Globus pallidus (tissue), 1 donor: Measurements from ENCODE around the gene NOP56.

Experiments used
- DNase-seq: peaks from one replicate; pipeline ENCODE4 v3.0.0-alpha.2; 2015; ENCODE audit warnings: low spot score

Gene NOP56

GRCh38 chr20:2651772-2652723 is at the start of gene NOP56:
Gene NOP56 (plus strand): TSS chr20:2652632. CDS start chr20:2652661, 29 bp downstream.
- peak; percentile 93 for DNase-seq

GRCh38 chr20:2602746-2603145 is 49.7 kb upstream of the NOP56 start:
- no peak for DNase-seq

GRCh38 chr20:2603816-2604505 is 48.5 kb upstream of the NOP56 start:
- no peak for DNase-seq

GRCh38 chr20:2604506-2604835 is 48.0 kb upstream of the NOP56 start:
- DNase-seq: no peak

- DNase-seq: no peak
Measured at GRCh38 chr20:2606507-2607006, 45.9 kb upstream of the NOP56 start.

- DNase-seq: no peak
Measured at GRCh38 chr20:2610326-2610725, 42.1 kb upstream of the NOP56 start.

- DNase-seq: no peak
Measured at GRCh38 chr20:2610941-2611720, 41.3 kb upstream of the NOP56 start.

- DNase-seq: no peak
Measured at GRCh38 chr20:2612073-2612472, 40.4 kb upstream of the NOP56 start.

- no peak for DNase-seq
Measured at GRCh38 chr20:2616634-2617033, 35.8 kb upstream of the NOP56 start.

- no peak for DNase-seq
Measured at GRCh38 chr20:2617099-2617714, 35.2 kb upstream of the NOP56 start.

- no peak for DNase-seq
Measured at GRCh38 chr20:2618815-2619214, 33.6 kb upstream of the NOP56 start.

GRCh38 chr20:2619337-2619736 is 33.1 kb upstream of the NOP56 start:
- no peak for DNase-seq

GRCh38 chr20:2619961-2620595 is 32.4 kb upstream of the NOP56 start:
- no peak for DNase-seq

GRCh38 chr20:2624190-2624589 is 28.2 kb upstream of the NOP56 start:
- no peak for DNase-seq

- DNase-seq: no peak
Measured at GRCh38 chr20:2625062-2625461, 27.4 kb upstream of the NOP56 start.

- DNase-seq: no peak
Measured at GRCh38 chr20:2626853-2627541, 25.4 kb upstream of the NOP56 start.

GRCh38 chr20:2631228-2631627 is 21.2 kb upstream of the NOP56 start:
- no peak for DNase-seq

GRCh38 chr20:2633381-2633780 is 19.1 kb upstream of the NOP56 start:
- no peak for DNase-seq

GRCh38 chr20:2637246-2637645 is 15.2 kb upstream of the NOP56 start:
- DNase-seq: no peak

GRCh38 chr20:2640260-2640659 is 12.2 kb upstream of the NOP56 start:
- DNase-seq: no peak

- no peak for DNase-seq
Measured at GRCh38 chr20:2640899-2641298, 11.5 kb upstream of the NOP56 start.
